ENCODE results near the gene CHCHD6.

CHCHD6 gene

DNA sequence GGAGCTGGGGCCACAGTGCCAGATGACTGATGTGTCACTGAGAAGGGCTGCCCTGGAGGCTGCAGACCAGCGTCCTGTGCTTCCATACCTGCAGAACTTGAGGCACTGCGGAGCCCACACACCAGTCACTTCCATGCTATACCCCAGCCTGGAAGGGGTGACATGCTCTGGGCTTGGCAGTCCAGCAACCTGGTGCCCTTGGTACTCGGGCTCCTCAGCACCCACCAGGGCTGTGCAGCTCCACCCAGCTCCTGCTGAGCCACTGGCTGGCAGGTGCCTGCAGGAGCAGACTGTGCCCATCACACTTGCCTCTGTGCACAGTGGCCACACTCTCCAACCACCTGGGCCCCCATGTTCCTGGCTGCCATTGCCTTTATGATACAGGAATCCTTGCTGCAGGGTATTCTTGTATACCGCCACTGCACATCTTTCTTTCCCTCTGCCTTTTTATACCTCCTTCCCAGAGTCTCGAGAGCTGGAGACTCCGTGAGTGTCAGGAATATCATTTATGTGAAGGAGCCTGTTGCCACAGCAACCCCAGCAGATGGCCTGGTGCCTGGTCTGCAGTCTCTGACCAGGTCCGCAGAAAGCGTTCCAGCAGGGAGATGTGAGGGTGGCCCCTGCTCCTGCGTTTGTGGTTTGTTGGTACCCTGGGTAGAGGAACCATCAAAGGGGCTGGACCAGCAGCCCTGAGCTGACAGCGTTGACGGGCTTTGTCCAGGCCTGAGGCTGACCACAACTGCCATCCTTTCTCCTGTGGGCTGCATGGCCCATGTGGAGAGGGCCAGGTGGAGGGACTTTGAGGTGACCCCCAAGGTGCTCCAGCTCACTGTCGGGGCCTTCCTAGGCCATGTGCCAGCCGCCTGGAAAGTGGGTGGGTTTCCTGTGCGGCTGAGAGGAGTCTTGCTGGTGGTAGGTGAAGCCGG lies 185.5 kb downstream of the CHCHD6 start:
- DNase-seq (ENCODE audit: insufficient read length, low spot score) = no peak
- no peak for FAIRE-seq

DNA sequence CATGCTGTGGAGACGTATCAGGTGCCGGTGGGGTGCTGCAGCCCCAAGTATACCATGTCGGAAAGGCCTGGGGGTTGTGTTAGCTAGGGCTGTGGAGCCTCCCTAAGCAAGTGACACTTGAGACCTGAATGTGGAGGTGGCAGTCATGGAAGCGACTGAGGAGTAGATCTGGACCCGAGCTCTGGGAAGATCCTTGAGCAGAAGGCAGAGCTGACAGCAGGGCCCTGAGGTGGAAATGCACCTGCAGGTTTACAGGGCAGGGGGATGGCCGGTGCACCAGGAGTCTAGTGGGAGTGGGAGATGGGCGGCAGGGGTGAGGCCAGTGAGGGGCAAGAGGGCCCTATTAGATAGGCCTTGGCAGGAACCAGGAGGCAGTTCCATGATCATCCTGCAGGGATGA lies 187.1 kb downstream of the CHCHD6 start:
- FAIRE-seq (no peak), DNase-seq (ENCODE audit: insufficient read length, low spot score) (no peak)

DNA sequence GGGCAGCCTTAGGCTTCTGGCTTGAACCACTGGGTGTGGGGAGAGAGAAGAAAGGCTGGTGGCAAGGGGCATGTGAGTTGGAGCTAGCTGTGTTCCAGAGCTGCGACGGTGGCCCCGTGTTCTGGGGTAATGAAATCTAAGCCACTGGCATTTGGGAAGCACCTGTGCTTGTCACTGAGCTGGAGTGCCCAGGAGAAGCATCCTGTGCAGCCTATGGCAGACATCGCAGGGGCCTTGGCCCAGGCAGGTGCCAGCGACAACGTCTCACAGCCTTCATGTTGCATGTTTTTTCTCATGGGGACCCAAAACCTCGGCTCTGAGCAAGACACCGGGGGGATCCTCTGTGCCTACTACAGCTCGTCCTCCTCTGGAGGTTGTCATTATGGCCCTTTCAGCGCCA lies 187.8 kb downstream of the CHCHD6 start:
- DNase-seq (ENCODE audit: insufficient read length, low spot score) (no peak), FAIRE-seq (no peak)

GRCh38 chr3:126893651-126894050 lies 189.6 kb downstream of the CHCHD6 start:
- DNase-seq (ENCODE audit: insufficient read length, low spot score) (no peak), FAIRE-seq (no peak)

GRCh38 chr3:126894475-126894874 lies 190.4 kb downstream of the CHCHD6 start:
- FAIRE-seq = no peak

DNA sequence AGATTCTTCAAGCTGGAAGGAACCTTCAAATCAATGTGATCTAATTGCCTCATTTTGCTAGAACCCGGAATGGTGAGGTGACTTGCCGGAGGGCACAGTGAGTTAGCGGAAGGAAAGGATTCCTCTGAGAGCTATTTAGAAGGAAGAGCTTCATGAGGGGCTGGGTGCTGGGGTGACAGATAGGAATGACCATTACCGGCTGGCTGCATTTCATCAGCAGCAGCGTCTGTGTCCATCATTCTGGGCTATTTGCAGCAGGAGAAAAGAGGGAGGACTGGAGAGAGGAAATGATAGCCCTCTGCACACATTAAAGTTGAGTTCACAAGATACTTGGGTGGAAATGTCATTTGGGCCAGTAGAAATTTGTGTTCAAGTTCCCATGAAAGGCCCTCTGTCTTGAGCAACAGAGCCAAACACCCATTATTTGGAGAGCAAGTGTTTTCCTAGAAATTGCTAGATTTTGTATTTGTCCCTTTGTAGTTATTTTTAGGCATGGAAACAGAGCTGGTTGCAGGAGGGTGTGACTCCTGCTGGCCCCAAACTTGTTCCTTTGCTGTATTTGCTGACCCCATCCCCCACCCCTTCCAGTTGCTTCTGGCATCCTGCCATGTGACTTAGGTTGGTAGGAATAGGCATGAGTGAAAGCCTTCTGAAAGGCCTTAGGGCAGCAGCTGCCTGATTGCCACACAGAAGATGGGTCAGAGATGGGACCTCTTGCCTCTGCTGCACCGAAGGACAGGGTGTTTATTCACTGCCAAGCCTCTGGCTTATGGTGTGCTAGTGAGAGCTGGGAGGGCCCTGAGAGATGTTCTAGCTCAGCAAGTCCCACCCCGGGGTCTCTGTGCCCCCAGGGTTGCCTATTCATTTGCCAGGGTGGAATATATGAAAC lies 191.4 kb downstream of the CHCHD6 start:
- no peak for FAIRE-seq
- no peak for DNase-seq (ENCODE audit: insufficient read length, low spot score)

More at GRCh38 chr3:126894475-126894874, 190.4 kb downstream of the CHCHD6 start:
- no peak for DNase-seq (ENCODE audit: insufficient read length, low spot score)

GRCh38 chr3:126896067-126896441 lies 192.0 kb downstream of the CHCHD6 start:
- FAIRE-seq = no peak
- no peak for DNase-seq (ENCODE audit: insufficient read length, low spot score)

DNA sequence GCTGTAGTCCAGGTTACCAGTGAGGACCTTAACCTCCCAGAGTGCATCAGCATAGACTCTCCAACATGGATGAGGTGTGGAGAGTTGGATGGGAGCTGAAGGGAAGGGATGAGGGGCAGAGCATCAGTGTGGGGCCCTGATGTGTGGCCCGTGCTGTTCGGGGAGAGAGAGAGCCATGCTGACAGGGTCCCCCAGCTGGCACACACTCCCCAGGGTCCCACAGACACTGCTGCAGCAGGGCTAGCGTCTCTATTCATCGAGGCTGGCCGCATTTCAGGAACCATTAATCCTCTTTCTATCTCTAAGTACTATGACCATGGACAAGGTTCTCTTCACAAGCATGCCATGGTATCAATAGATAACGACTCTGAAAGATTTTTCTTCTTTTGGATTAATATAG lies 192.9 kb downstream of the CHCHD6 start:
- no peak for FAIRE-seq

GRCh38 chr3:126897943-126898342 lies 193.9 kb downstream of the CHCHD6 start:
- FAIRE-seq = no peak
- DNase-seq (ENCODE audit: insufficient read length, low spot score) = no peak

More for the DNA sequence above, 192.9 kb downstream of the CHCHD6 start:
- no peak for DNase-seq (ENCODE audit: insufficient read length, low spot score)

GRCh38 chr3:126900859-126901540 lies 197.0 kb downstream of the CHCHD6 start:
- DNase-seq (ENCODE audit: insufficient read length, low spot score) (no peak), FAIRE-seq (no peak)

GRCh38 chr3:126901631-126902030 lies 197.6 kb downstream of the CHCHD6 start:
- no peak for DNase-seq (ENCODE audit: insufficient read length, low spot score)

DNA sequence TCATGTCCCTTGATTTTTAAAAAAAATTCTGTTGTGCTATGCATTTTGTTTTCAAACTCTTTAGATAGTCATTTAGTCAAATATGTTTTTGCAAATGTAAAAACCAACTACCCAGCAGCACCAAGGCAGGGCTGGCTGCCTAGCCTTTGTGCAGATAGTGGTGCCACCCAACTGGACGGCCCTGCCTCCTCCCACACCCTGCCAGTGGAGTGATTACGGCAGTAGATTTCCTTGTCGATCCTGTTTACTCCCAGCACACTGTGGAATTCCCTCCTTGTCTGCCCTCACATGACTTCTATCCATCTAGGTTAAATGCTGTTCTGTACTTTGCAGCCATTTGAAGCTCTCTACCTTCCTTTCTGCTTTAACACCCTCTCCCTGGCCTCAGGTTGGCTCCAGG lies 199.5 kb downstream of the CHCHD6 start:
- FAIRE-seq = no peak
- no peak for DNase-seq (ENCODE audit: insufficient read length, low spot score)

More at GRCh38 chr3:126901631-126902030, 197.6 kb downstream of the CHCHD6 start:
- no peak for FAIRE-seq

DNA sequence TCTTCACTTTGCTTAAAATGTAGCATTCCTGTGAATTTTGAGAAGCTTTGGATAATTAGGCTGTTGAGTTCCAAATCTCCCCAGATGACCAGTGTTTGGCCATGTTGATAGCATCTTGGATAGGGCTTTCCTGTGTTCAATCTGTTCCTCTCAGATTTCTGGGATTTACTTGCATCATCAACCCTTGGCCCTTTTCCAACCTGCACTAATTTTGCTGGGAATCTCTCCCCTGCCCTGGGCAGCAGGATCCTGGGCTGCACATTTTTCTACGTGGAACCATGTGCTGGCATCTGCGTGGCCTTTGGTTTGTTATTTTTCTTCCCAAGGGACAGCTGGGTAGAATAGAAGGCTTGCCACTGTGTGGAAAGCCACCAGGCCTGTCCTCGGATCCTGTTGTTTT lies 203.5 kb downstream of the CHCHD6 start:
- DNase-seq (ENCODE audit: insufficient read length, low spot score) (no peak), FAIRE-seq (no peak)

GRCh38 chr3:126908752-126909275 lies 204.8 kb downstream of the CHCHD6 start:
- FAIRE-seq (no peak), DNase-seq (ENCODE audit: insufficient read length, low spot score) (peak; percentile 23)

DNA sequence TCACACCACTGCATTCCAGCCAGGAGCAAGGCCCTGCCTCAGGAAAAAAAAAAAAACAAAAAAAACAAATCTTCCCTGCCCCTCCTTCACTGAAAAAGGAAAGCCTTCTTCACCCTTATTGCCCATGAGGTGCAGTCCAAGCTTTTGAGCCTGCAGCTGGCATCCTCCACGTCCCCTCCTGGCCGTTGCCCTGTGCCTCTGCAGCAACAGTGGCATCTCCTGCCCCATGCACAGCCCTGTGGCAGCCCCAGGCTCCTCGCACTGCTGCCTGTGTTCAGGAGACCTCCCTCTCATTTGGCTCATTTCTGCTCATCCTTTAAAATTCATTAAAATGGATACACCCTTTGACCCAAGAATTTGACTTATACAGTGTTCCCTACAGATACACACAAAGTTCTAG lies 206.2 kb downstream of the CHCHD6 start:
- FAIRE-seq (no peak), DNase-seq (ENCODE audit: insufficient read length, low spot score) (no peak)

DNA sequence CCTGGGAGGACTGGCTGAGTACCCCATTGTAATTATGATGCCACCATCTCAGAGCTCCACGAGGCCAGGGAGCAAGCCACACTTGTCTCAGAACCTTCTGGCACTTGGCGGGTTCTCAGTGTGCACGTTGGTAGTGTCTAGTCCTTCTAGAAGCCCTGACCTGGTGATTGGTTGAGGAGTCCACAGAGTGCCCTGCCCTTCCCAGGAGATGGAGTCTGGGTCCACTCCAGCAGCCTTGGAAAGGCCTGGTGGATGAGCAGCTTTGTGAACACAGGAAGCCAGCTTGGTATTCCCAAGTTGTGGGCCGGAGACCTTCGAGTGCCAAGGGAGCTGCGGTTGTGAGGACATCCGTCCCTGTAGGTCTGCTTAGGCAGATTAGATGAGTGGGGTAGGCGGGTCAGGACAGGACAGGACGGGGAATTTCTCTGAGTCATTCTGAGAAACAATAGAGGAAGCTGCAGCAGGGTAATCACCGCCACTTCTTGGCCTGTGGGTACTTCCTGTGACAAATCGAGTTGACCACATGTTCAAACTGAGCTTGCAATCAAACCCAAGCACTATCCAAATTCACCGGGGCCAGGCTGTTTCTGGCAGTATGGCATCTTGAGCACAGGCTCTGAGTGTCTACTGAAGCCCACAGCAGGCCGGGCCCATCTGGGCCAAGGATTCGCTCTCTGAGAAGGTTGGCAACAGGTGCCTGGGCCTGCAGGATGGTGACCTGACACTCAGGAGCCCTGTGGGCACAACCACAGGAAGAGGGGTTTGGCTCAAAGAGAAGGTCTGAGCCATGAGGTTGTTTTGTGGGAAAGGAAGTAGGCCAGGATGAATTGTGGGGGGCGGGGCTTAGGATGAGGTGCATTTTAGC lies 207.4 kb downstream of the CHCHD6 start:
- DNase-seq (ENCODE audit: insufficient read length, low spot score) (peak; percentile 74), FAIRE-seq (peak; percentile 97)

- no peak for DNase-seq (ENCODE audit: insufficient read length, low spot score)
- FAIRE-seq = no peak
These were observed 208.0 kb downstream of the CHCHD6 start for GRCh38 chr3:126912027-126912422.

DNA sequence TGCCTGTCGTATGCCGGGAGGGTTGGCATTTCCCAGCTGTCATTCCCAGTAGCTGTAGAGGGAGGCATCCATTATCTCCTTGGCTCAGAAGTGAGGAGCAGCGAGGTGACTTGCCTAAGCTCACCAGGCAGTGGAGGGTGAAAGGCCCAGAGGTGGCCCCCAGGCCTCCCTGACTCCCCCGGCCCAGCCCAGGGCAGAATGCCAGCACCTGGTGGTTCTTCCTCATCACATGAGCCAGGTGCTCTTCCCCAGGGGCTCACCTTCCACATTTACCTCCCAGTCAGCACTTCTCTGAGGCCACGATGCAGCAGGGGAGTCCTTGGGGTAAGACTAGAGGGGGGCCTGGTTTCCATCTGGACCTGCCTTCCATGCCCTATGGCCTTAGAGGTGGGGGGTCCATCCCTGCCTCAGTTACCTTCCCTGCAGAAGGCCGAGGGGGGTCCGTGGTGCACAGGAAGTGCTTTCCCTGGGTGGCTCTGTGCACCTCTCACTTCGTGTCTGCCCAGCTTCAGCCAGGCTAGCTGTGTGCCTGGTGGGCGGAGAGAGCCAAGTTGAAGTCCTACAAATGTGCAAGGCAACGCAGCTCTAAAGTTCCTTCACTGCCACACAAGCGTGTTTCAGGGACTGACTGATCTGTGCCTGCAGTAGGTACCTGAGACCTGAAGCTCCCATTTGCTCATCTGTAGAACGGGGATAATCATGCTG lies 208.6 kb downstream of the CHCHD6 start:
- DNase-seq (ENCODE audit: insufficient read length, low spot score) (no peak), FAIRE-seq (no peak)

DNA sequence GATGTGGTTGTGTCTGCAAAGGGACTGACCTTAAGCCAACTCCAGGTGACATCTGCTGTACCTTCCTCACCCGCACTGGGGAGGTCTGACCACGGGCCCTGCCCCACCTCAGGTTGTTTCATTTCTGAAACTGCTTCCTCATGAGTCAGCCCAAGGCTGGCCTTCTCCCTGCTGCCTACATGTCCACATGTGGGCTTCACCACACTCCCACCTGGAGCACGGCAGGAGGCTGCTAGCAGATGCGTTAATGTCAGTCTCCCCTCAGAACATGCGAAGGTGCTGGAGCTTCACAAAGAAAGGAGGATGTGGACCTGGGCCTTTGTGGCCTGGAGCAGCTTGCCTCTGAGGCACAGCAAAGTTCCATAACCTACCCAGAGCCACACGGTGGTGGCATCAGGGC lies 209.5 kb downstream of the CHCHD6 start:
- FAIRE-seq = no peak

More for the DNA sequence above, 209.5 kb downstream of the CHCHD6 start:
- DNase-seq (ENCODE audit: insufficient read length, low spot score) = no peak

All from GM19239 (cell line).